HG02884 (cell line): ENCODE data around the gene DDX5.
"Not testable (repeated sequence)": the region's sequence is repeated elsewhere in the genome, so short reads cannot be mapped to it uniquely, and the experiment has no call there.

Experiments
- ATAC-seq: cut with Tn5 transposase; IDR thresholded peaks from one replicate; pipeline ENCODE4 v1.9.1; 2021; ENCODE audit warnings: mild to moderate bottlenecking, moderate library complexity; ENCODE audit not compliant: unreplicated experiment

DDX5 gene

GRCh38 chr17:64495300-64495699 lies 10.8 kb downstream of the DDX5 start:
- not testable (repeated sequence) for ATAC-seq

- ATAC-seq = no peak
Observed at GRCh38 chr17:64494121-64494520, 12.0 kb downstream of the DDX5 start.

- ATAC-seq = no peak
Observed at GRCh38 chr17:64492481-64493109, 13.5 kb downstream of the DDX5 start.

GRCh38 chr17:64491994-64492393 lies 14.1 kb downstream of the DDX5 start:
- no peak for ATAC-seq

GRCh38 chr17:64491034-64491860 lies 14.8 kb downstream of the DDX5 start:
- no peak for ATAC-seq

GRCh38 chr17:64488301-64488700 lies 17.8 kb downstream of the DDX5 start:
- ATAC-seq = no peak

GRCh38 chr17:64484380-64484779 lies 21.7 kb downstream of the DDX5 start:
- ATAC-seq = no peak

- ATAC-seq = no peak
Observed at GRCh38 chr17:64480951-64481350, 25.1 kb downstream of the DDX5 start.

- no peak for ATAC-seq
Observed at GRCh38 chr17:64477849-64478248, 28.2 kb downstream of the DDX5 start.

- ATAC-seq = no peak
Observed at GRCh38 chr17:64472564-64472963, 33.5 kb downstream of the DDX5 start.

GRCh38 chr17:64471440-64471839 lies 34.6 kb downstream of the DDX5 start:
- ATAC-seq = no peak

GRCh38 chr17:64470625-64471024 lies 35.5 kb downstream of the DDX5 start:
- ATAC-seq = no peak

- ATAC-seq = not testable (repeated sequence)
Observed at GRCh38 chr17:64466834-64467233, 39.3 kb downstream of the DDX5 start.

- ATAC-seq = no peak
Observed at GRCh38 chr17:64466019-64466735, 39.9 kb downstream of the DDX5 start.

GRCh38 chr17:64461788-64462187 lies 44.3 kb downstream of the DDX5 start:
- no peak for ATAC-seq

GRCh38 chr17:64460955-64461354 lies 45.1 kb downstream of the DDX5 start:
- no peak for ATAC-seq

- not testable (repeated sequence) for ATAC-seq
Observed at GRCh38 chr17:64459818-64460217, 46.3 kb downstream of the DDX5 start.

GRCh38 chr17:64459284-64459747 lies 46.8 kb downstream of the DDX5 start:
- ATAC-seq = no peak

GRCh38 chr17:64458756-64459155 lies 47.3 kb downstream of the DDX5 start:
- ATAC-seq = no peak

- ATAC-seq = no peak
Observed at GRCh38 chr17:64457156-64457555, 48.9 kb downstream of the DDX5 start.

GRCh38 chr17:64455993-64456885 lies 49.9 kb downstream of the DDX5 start:
- ATAC-seq = no peak
